Measurements from ENCODE around the gene ALX4.

ALX4 gene

DNA sequence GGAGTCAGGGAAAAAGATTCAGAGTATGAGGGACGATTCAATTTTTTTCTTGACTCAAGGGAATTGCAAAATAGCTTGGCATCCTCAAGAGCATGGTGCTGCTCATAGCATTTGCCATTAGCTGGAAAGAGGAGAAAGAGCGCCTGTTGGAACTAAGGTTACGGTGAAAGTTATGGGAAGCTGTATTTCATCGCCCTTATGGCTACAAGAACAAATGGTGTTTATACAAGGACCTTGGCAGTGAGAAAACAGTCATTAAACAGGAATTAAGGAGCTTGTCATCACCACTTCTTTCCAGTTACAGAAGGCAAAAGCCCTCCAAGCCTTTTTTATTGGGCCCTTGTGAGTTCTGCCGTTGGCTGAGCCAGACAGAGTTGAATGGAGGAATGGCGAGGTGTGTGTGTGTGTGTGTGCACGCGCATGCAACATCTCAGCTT, 74.2 kb downstream of the ALX4 start:
- DNase-seq = no peak

DNA sequence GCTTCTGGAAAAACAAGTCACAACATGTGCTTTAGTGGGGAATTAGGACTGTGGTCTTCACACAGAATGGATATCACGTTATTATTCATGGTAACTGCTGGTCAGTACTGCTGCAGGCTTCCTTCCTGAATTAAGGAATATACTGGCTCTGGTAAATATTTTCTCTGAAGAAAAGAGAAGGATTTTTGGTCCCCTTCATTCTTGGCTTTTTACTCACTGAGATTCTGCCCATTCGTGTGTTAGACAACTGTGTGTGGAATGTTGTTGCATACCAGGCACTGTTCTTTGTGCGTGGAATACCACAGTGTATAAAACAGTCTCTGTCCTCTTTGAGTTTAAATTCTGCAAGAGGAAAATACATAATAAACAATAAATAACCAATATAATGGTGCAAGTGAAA, 80.3 kb downstream of the ALX4 start:
- DNase-seq = no peak

DNA sequence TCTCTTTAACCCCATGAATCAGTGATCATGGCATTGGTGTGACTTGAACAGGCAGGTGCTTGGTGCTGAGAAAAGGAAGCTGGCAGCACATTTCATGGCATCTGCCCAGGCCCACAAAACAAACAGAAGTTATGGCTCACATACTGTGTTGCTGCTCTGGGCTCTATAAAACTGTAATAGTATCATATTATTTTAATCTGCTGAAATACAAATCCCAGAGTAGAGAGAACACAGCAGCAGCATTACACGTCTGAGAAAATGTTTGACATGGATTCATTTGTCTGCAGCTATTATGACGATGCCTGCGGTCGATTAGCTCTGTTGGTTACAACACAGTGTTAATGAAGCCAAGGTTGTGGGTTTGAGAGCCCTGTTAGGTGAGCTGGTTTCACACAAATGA, 80.8 kb downstream of the ALX4 start:
- DNase-seq = no peak

DNA sequence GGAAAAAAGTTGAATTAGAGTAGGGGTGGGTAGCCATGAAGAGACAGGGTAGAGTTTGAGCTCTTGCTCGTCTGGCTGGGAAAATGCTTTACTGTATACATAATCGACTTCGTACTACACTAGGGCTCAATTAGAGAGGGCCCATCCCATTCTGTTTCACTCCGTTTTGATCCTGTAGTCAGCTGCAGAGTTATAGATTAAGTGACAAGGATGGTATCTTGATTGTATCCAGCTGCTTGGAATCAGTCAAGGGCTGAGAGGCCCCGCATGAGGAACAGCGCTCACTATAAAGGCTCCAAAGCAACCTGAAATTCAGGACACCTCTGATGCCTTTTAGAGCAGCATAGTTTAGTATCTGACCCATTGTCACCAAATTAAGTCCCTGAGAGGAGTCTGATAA, 81.6 kb downstream of the ALX4 start:
- no peak for DNase-seq

GRCh38 chr11:44226945-44227344, 83.0 kb downstream of the ALX4 start:
- no peak for DNase-seq

DNA sequence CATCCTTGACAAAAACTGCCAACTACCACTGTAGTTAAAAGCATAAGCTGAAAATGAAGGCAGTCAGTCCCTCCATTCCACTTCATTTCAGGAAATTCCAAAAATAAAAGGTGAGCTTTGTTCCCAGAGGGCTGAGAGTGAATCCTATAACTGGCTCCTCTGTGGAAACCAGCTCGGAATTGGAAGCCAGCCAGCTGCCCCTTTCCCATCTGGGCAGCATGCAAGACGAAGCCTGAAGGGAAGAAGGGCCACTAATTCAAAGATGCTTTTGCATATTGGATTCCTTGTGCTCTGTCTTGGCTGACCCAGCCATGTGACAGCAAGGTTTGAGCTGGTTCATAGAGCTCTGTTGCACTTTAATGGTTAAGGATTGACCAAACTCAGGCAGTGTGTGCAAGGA, 83.4 kb downstream of the ALX4 start:
- no peak for DNase-seq

GRCh38 chr11:44224867-44225501, 85.0 kb downstream of the ALX4 start:
- no peak for DNase-seq

- DNase-seq = no peak
Measured at GRCh38 chr11:44223238-44223637, 86.7 kb downstream of the ALX4 start.

DNA sequence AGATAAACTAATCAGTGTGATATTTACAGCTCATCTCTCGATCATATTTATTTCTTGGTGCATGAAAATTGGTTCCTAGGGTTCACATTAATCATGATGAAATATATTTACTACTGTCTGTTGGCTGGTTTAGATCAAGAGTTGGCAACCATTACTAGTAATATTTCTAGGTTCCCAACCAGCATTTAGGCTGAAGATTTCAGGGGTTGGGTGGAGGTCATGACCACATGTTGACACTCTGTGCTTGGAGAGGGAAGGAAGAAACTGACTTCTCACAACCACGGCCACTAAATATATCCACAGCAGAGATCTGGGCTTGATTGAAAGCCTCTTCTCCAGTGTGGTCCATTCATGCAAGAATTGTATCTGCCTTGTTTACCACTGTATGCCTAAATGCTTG, 87.9 kb downstream of the ALX4 start:
- no peak for DNase-seq

DNA sequence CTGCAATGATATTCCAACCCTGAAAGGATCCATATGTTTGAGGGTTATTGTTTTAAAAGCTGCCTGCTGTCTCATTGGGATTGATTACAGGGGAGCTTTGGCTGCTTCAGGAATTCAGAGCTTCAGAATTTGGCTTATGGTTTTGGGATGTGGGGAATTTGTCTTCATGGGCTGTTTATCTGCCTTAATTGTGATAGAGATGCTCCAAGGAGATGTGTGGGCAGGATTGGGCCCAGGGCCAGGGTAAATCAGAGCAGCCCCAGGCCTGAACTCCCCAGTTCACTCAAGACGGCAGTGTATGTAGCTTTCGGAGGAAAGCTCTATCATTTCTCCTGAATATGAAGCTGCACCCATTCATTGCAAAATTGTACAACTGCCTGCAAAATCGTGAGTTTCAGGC, 88.5 kb downstream of the ALX4 start:
- no peak for DNase-seq

DNA sequence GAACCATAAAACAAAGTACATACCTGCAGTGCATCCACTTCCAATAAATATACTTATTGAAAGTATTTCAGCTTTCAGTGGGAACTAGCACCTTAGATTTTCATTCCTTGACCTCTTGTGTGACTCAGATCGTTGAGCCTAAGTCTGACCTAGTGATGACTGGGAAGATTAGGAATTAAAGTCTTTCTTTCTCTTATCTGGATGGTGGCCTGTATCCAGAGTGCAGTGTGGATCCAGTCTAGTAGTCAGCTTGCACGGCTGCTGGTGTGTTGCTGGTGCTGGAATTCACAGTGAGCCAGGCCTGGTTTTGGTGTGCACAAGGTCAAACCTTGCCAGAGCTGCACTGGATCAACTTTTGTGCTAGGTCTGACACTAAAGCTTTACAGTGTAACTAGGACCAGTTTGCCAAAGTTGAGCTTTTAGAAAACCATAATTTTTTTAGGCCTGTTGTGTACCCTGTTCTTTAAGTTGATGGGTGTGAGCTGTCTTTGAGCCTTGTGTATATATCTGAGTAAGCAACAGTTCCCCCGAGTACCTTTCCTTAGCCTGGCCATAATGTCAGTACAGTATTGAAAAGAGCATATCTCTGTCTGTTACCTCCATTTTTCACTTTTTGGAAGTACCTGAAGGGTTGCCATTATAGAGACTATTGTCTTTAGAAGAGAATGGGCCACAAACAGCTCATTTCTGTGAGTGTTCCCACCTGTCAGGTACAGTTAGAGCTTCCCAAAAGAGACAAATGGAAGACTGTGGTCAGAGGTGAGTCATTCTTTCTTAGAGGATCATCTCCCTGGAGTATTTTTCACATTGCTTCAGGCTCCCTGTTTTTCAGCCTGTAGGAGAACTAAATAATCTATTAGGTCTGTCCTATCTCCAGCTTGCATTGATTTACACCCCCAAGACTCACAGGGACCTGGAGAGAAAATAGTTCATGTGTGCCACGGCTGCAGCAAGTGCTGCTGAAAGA, 89.8 kb downstream of the ALX4 start:
- DNase-seq = no peak

- no peak for DNase-seq
Measured at GRCh38 chr11:44217432-44217831, 92.5 kb downstream of the ALX4 start.

DNA sequence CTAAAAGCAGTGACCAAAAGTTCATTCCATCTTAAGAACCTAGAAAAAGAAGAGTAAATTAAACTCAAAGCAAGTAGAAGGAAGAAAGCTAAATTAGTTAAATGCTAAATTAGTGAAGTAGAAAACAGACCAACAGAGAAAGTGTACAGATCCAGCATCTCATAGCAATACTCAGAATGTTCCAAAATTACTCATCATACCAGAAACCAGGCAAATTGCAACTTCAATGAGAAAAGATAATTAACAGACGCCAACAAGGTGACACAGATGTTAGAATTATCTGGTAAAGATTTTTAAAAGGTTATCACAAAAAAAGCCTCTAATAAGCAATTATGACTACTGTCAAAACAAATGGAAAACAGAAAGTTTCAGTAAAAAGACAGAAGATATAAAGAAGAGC, 96.8 kb downstream of the ALX4 start:
- DNase-seq = no peak

GRCh38 chr11:44212128-44212527, 97.8 kb downstream of the ALX4 start:
- DNase-seq = no peak
